ENCODE results near the gene UBE2E1.

UBE2E1 gene

GRCh38 chr3:23805633-23806533 lies at the start of gene UBE2E1:
UBE2E1 (plus strand) TSS chr3:23805955; CDS start chr3:23807270, 1,315 bp downstream.
- DNase-seq, result peak; percentile 76

- DNase-seq, result no peak
These were observed 49.4 kb upstream of the UBE2E1 start for GRCh38 chr3:23756206-23756840.

- DNase-seq, result no peak
These were observed 47.4 kb upstream of the UBE2E1 start for GRCh38 chr3:23758253-23758838.

GRCh38 chr3:23760325-23760724 lies 45.4 kb upstream of the UBE2E1 start:
- DNase-seq, result no peak

GRCh38 chr3:23760871-23761373 lies 44.8 kb upstream of the UBE2E1 start:
- no peak for DNase-seq

- DNase-seq, result peak; percentile 41
These were observed 44.3 kb upstream of the UBE2E1 start for GRCh38 chr3:23761440-23761896.

- DNase-seq, result no peak
These were observed 43.5 kb upstream of the UBE2E1 start for GRCh38 chr3:23762214-23762613.

- peak; percentile 71 for DNase-seq
These were observed 42.8 kb upstream of the UBE2E1 start for GRCh38 chr3:23762759-23763477.

GRCh38 chr3:23764407-23764806 lies 41.3 kb upstream of the UBE2E1 start:
- no peak for DNase-seq

- DNase-seq, result no peak
These were observed 38.2 kb upstream of the UBE2E1 start for GRCh38 chr3:23767546-23767945.

- DNase-seq, result no peak
These were observed 30.4 kb upstream of the UBE2E1 start for GRCh38 chr3:23775254-23775909.

- DNase-seq, result peak; percentile 85
These were observed 29.3 kb upstream of the UBE2E1 start for GRCh38 chr3:23776352-23776891.

- DNase-seq, result peak; percentile 25
These were observed 27.3 kb upstream of the UBE2E1 start for GRCh38 chr3:23778446-23778845.

GRCh38 chr3:23779841-23780240 lies 25.9 kb upstream of the UBE2E1 start:
- no peak for DNase-seq

- no peak for DNase-seq
These were observed 24.7 kb upstream of the UBE2E1 start for GRCh38 chr3:23781051-23781450.

- DNase-seq, result no peak
These were observed 23.9 kb upstream of the UBE2E1 start for GRCh38 chr3:23781871-23782270.

GRCh38 chr3:23785097-23785645 lies 20.6 kb upstream of the UBE2E1 start:
- DNase-seq, result no peak

- no peak for DNase-seq
These were observed 19.9 kb upstream of the UBE2E1 start for GRCh38 chr3:23785882-23786281.

- DNase-seq, result no peak
These were observed 14.1 kb upstream of the UBE2E1 start for GRCh38 chr3:23791678-23792077.

- DNase-seq, result no peak
These were observed 12.1 kb upstream of the UBE2E1 start for GRCh38 chr3:23793528-23794134.

GRCh38 chr3:23795096-23795495 lies 10.7 kb upstream of the UBE2E1 start:
- no peak for DNase-seq
